ENCODE results near the gene GCC2. TPM values are rescaled to one million over a fixed set of nuclear protein-coding genes. Genes with fewer than 3 reads are reported as not detected.

GCC2 gene
- total RNA-seq, 2 experiments from 2014 or later, result 19.7 to 43.9 TPM

DNA sequence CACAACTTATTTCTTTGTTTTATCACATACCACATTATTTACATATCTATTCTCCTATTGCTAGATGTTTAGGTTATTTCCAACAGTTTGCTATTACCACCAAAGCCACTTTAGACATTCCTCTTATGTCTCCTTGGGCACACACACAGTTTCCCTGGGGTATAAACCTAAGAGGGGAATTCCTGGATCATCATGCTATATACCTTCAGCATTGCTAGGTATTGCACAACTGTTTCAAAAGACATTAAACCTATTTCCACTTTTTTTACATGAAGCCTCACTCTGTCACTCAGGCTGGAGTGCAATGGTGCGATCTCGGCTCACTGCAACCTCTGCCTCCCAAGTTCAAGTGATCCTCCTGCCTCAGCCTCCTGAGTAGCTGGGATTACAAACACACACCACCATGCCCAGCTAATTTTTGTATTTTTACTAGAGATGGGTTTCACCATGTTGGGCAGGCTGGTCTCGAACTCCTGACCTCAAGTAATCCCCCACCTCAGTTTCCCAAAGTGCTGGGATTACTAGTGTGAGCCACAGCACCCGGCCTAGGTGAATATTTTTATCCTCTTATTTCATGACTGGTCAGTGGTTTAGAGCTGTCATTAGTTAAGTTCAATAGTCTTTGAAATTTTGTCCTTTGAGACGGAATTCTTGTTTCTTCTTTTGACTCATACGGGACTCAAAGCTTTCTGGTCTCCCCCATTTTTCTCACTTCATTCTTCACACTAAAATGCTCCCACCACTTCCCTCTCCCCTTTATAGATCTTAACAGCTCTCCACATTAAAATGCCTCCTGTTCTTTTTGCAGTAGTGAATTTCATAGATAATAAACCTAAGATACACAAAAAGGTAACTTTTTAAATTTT is 40.9 kb upstream of the GCC2 start:
- ChIA-PET POLR2A (no interaction called here), CTCF (ENCODE audit: unreplicated experiment) (no interaction called here)
- no peak overlapping the region for H3K27ac ChIP-seq (ENCODE audit: low read depth, low read length, poor library complexity, severe bottlenecking)
- TF ChIP-seq, protein P1, sequence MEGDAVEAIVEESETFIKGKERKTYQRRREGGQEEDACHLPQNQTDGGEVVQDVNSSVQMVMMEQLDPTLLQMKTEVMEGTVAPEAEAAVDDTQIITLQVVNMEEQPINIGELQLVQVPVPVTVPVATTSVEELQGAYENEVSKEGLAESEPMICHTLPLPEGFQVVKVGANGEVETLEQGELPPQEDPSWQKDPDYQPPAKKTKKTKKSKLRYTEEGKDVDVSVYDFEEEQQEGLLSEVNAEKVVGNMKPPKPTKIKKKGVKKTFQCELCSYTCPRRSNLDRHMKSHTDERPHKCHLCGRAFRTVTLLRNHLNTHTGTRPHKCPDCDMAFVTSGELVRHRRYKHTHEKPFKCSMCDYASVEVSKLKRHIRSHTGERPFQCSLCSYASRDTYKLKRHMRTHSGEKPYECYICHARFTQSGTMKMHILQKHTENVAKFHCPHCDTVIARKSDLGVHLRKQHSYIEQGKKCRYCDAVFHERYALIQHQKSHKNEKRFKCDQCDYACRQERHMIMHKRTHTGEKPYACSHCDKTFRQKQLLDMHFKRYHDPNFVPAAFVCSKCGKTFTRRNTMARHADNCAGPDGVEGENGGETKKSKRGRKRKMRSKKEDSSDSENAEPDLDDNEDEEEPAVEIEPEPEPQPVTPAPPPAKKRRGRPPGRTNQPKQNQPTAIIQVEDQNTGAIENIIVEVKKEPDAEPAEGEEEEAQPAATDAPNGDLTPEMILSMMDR (conservative IDR thresholded peaks at IDR 0.05; ENCODE audit: low read length), result no peak
- TF ChIP-seq EZH2phosphoT487 (IDR thresholded peaks at IDR 0.05; ENCODE audit: borderline replicate concordance, low read depth, low read length), result no peak
- no peak for DNase-seq (ENCODE audit: low spot score)
- H3K4me1 ChIP-seq (ENCODE audit: insufficient read depth, low read length, poor library complexity, severe bottlenecking), result no peaks in the 10 kb centered on the region
- H3K4me2 ChIP-seq (ENCODE audit: low read length), result no peak overlapping the region
- H3K4me3 ChIP-seq (ENCODE audit: low read depth, low read length, poor library complexity, severe bottlenecking), result no peak overlapping the region
- no TSS peak for BruUV-seq (replicated peaks)
- H3K36me3 ChIP-seq (ENCODE audit: insufficient read depth, low read length), result no peaks in the 10 kb centered on the region
- H3K79me2 ChIP-seq (ENCODE audit: insufficient read depth, low read depth, low read length), result no peaks in the 10 kb centered on the region
- no peak overlapping the region for H2AFZ ChIP-seq (ENCODE audit: low read length)
- H4K20me1 ChIP-seq (ENCODE audit: insufficient read depth, low read length), result no peaks in the 10 kb centered on the region
- no peaks in the 10 kb centered on the region for H3K9me2 ChIP-seq (ENCODE audit: insufficient read depth, low read length)
- intact Hi-C loops (cut with micrococcal nuclease; ENCODE audit: unreplicated experiment), result no loop called here
- no peaks in the 10 kb centered on the region for H3K9me3 ChIP-seq (ENCODE audit: low read length)

DNA sequence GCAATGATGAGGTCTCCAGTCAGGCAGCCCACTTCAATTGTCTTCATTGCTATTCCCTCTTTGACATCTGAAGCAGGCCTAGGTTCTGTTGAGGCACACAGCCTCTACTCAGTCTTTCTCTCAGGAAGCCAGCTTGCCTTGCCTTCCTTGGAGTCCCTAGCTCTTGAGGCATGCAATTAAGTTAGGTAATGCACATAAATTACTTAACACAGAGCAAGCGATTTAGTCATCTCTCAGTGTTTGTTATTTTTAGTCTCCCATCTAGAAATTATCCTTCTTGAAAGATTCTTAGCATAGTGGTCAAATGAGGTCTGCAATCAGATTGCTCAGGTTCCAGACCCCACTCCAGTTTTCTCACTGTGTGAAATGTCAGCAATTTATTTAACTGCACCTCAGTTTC is 39.2 kb upstream of the GCC2 start:
- no peak overlapping the region for H3K4me3 ChIP-seq (ENCODE audit: low read depth, low read length, poor library complexity, severe bottlenecking)
- H3K27ac ChIP-seq (ENCODE audit: low read depth, low read length, poor library complexity, severe bottlenecking), result no peak overlapping the region
- H2AFZ ChIP-seq (ENCODE audit: low read length), result no peak overlapping the region
- TF ChIP-seq, protein P1 (conservative IDR thresholded peaks at IDR 0.05; ENCODE audit: low read length), result no peak
- no peak for TF ChIP-seq EZH2phosphoT487 (IDR thresholded peaks at IDR 0.05; ENCODE audit: borderline replicate concordance, low read depth, low read length)
- CTCF ChIA-PET (ENCODE audit: unreplicated experiment), result no interaction called here
- intact Hi-C loops (cut with micrococcal nuclease; ENCODE audit: unreplicated experiment), result no loop called here
- no peak overlapping the region for H3K4me2 ChIP-seq (ENCODE audit: low read length)
- no peaks in the 10 kb centered on the region for H3K9me3 ChIP-seq (ENCODE audit: low read length)
- POLR2A ChIA-PET, result interaction anchor here (0.5 to 0.8 kb wide), 2 partner anchors 8 to 101 kb away, joined by 3 read pairs; no protein-coding TSS in a partner anchor
- no peaks in the 10 kb centered on the region for H3K36me3 ChIP-seq (ENCODE audit: insufficient read depth, low read length)
- H3K79me2 ChIP-seq (ENCODE audit: insufficient read depth, low read depth, low read length), result no peaks in the 10 kb centered on the region
- H4K20me1 ChIP-seq (ENCODE audit: insufficient read depth, low read length), result no peaks in the 10 kb centered on the region
- DNase-seq (ENCODE audit: low spot score), result no peak
- BruUV-seq (replicated peaks), result no TSS peak
- no peaks in the 10 kb centered on the region for H3K4me1 ChIP-seq (ENCODE audit: insufficient read depth, low read length, poor library complexity, severe bottlenecking)
- no peaks in the 10 kb centered on the region for H3K9me2 ChIP-seq (ENCODE audit: insufficient read depth, low read length)
